ENCODE results near the gene RETREG1. TPM values are rescaled to one million over a fixed set of nuclear protein-coding genes. Genes with fewer than 3 reads are reported as not detected.
"Not testable (repeated sequence)": the region's sequence is repeated elsewhere in the genome, so short reads cannot be mapped to it uniquely, and the experiment has no call there.

The RETREG1 gene
- polyA plus RNA-seq, 6 donors from 2014 or later, result 7.0 to 55.3 (median 19.6) TPM

DNA sequence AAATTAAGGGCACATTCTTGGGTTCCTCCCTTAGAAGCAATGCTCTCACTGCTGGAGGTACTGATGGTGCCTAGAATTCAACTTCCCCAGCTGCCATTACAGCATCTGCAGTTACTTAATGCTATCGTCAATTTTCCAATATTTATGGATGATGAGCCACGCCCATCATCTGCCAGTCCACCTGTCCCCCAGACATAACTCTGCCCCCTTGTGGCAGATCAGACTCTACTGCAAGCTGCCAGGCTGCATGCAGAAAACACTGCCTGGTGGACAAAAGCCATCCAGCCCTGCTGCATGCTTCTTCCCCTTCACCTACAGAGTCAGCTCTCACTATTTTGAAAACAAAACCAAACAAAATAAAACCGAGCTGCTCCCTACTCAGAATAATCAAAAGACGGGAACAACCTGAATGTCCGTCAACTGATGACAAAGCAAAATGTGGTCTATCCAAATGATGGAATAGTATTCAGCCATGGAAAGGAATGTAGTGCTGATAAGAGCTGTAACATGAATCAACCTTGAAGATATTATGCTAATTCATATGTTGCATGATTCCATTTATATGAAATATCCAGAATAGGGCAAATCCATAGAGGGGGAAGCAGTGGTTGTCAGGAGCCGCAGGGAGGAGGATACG is 66.4 kb downstream of the RETREG1 start:
- peak overlapping the region in 2 of 8 donors; percentile 37 to 43 for H3K4me3 Mint-ChIP-seq
- H3K27ac Mint-ChIP-seq, result no peak overlapping the region
- no peaks in the 10 kb centered on the region for H3K9me3 Mint-ChIP-seq
- ATAC-seq (ENCODE audit: low read depth in 2 of 2) (peak in 1 of 2 donors; percentile 37), DNase-seq (no peak)
- no peaks in the 10 kb centered on the region for H3K27me3 Mint-ChIP-seq
- peaks cover 0 to 6% of the 10 kb centered on the region in 2 donors for H3K36me3 Mint-ChIP-seq
- peaks cover 25 to 31% (median 31%) of the 10 kb centered on the region in 3 donors for H3K4me1 Mint-ChIP-seq

DNA sequence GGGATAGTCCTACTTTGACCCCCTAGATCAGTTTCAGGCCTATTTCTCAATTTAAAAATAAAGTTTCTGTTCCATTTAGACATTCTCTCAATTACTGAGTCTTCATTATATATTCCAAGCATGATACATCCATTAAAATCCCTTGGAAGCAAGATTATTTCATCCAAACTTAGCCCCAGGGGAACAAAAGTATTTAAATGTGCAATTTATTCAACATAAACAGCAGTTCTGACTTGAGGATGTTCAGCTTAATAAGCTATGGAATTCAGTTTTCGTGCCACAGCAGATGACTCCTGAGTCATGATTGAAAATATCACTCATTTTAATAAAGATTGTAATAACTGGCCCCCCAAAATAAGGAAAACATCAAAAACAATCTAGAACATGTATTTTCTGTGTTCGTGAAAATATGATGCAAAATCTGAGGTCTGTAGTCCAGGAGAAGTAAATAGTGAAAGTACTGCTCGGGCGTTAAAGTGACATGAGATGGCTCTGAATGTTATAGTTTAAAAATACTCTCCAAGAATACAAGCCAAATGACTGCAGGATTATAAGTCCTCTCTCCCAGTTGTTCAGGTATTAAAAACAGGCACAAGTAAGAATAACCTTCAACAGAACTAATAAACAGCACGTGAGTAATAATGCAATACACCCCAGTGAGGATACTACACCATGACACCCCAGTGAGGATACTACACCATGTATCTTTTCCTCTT is 67.1 kb downstream of the RETREG1 start:
- Mint-ChIP-seq H3K4me1 (peaks cover 17 to 27% (median 24%) of the 10 kb centered on the region in 3 donors), H3K27ac (peak overlapping the region in 1 of 6 donors; percentile 9), H3K27me3 (no peaks in the 10 kb centered on the region), H3K36me3 (peaks cover 0 to 6% of the 10 kb centered on the region in 2 donors), H3K4me3 (peak overlapping the region in 1 of 8 donors; percentile 43), H3K9me3 (no peaks in the 10 kb centered on the region)
- ATAC-seq (ENCODE audit: low read depth in 2 of 2) (peak in 1 of 2 donors; percentile 34), DNase-seq (no peak)

DNA sequence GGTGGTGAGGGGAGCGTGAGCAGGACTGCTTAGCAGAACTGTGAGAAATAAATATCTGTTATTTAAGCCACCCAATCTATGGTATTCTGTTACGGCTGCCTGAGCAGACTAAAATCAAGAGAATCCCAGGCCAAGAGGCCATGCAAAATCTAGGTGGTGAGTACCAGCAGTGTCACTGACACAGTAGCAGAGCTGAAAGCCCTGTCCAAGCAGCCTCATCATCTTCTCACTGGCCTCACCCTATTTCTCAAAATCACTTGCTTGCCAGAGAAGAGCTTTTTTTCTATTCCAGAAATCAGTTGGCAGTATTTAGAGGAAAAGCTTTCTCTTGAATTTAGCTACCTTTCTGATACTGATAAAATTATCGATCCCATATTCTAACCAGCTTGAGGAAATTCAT is 68.0 kb downstream of the RETREG1 start:
- Mint-ChIP-seq H3K27me3 (no peaks in the 10 kb centered on the region), H3K4me3 (no peak overlapping the region)
- no peak for ATAC-seq (ENCODE audit: low read depth in 2 of 2)

DNA sequence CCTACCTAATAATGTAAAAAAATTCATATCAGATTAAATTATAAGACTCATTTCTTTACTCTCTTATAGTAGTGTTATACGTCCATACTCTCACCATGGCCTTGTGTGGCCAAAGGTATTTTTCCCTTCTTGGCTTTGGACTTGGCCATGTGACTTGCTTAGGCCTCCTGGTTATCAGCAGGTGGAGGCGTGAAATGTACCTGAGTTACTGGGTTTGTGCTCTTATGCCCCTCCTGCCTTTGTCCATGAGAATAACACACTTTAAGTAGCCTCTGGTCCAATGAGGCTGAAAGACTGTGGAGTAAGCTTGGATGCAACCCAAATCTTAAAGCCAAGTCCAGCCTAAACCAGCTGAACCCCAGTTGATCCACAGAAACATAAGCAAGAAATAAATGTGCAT is 68.7 kb downstream of the RETREG1 start:
- Mint-ChIP-seq H3K36me3 (peaks cover 0 to 6% of the 10 kb centered on the region in 2 donors), H3K27me3 (no peaks in the 10 kb centered on the region), H3K4me3 (no peak overlapping the region), H3K27ac (no peak overlapping the region), H3K9me3 (no peaks in the 10 kb centered on the region), H3K4me1 (peaks cover 15 to 25% (median 17%) of the 10 kb centered on the region in 3 donors)
- DNase-seq (no peak), ATAC-seq (ENCODE audit: low read depth in 2 of 2) (no peak)

More for the DNA sequence above, 68.0 kb downstream of the RETREG1 start:
- H3K4me1 Mint-ChIP-seq, result peaks cover 16 to 25% (median 17%) of the 10 kb centered on the region in 3 donors
- H3K27ac Mint-ChIP-seq, result no peak overlapping the region
- H3K36me3 Mint-ChIP-seq, result peaks cover 0 to 6% of the 10 kb centered on the region in 2 donors
- no peak for DNase-seq
- H3K9me3 Mint-ChIP-seq, result no peaks in the 10 kb centered on the region

DNA sequence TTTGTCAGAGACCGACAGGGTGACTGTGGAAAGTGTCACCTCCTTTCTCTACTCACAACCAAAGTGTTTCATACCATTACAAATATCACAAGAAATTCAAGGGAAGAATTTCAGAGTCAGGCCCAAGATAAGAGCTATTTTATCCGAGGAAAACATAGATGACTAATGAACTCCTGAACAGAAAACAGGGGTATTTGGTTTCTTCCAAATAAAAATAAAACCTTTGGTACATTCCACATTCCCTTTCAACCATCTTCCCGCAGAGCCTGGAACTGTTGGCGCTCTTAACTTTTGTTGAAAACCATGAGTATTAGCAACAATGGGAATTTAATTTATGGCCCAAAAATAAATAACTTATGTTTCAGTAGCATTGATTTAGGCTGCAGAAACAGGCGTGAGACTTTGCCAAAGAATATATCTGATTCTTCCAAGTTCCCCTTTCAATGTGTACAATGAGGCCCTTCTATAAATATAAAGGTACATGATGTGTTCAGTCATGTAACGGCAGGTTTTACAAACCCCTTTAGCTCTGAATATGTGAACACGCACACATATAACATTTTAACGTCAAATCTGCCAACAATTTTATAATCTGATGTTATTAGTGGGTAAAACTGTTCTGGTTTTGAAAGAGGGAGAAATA is 69.5 kb downstream of the RETREG1 start:
- ATAC-seq (ENCODE audit: low read depth in 2 of 2) (no peak), DNase-seq (no peak)
- Mint-ChIP-seq H3K36me3 (peaks cover 0 to 6% of the 10 kb centered on the region in 2 donors), H3K9me3 (no peaks in the 10 kb centered on the region), H3K4me3 (peak overlapping the region in 1 of 8 donors; percentile 49), H3K27ac (peak overlapping the region in 1 of 6 donors; percentile 21), H3K4me1 (peaks cover 8 to 18% (median 15%) of the 10 kb centered on the region in 3 donors), H3K27me3 (no peaks in the 10 kb centered on the region)

DNA sequence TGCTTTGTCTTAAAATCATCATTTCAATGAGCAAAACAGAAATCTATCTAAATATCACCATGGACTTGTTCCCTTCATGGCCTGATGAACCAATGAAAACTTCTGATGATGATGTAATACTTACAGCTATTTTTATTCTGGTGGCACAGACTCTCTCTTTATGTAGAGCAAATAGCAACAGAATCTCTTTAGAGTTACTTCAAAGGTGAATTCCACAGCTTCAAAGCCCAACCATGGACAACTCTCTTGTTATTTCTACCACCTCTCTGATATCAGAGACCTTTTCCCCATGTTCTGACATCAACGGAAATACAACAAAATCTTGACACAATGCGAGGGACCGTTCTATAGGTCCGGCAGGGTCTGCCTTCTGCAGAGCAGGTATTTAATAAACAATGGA is 70.1 kb downstream of the RETREG1 start:
- DNase-seq (no peak), ATAC-seq (ENCODE audit: low read depth in 2 of 2) (no peak)
- Mint-ChIP-seq H3K4me1 (peaks cover 12 to 21% (median 21%) of the 10 kb centered on the region in 3 donors), H3K9me3 (no peaks in the 10 kb centered on the region), H3K4me3 (no peak overlapping the region), H3K36me3 (peaks cover 0 to 6% of the 10 kb centered on the region in 2 donors), H3K27me3 (no peaks in the 10 kb centered on the region), H3K27ac (peak overlapping the region in 1 of 6 donors; percentile 21)

DNA sequence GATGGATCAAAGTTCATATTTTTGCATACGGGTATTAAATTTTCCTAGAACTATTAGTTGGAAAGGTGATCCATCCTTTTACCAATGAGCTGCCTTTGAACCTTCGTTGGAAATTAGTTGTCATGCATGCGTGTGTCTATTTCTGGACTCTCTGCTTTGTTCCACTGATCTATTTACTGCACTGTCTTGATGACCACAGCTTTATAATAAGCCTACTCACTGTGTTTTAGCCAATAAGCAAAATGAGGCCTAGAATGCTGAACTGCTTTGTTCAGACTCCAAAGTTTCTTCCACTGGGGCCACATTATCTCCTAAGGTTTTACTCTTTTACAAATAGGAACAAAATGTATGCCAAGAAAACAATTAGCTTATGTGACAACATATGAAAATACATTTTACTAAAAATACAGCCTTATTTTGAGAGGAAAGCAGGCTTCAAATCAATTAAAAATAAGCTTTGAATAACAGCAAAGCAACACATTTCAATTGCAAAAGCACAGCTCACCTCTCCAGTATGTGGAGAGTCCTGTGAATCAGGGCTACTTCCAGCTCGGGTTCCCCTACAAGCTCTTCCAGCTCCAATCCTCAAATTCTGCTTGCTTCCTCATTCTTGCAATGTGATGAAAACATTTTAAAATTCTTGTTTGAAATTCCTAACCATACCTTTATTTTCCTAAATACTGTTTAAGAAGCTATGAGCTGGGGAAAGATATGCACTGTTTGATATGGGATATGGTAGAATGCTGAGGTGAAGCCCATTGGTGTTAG is 72.0 kb downstream of the RETREG1 start:
- Mint-ChIP-seq H3K27ac (no peak overlapping the region), H3K4me1 (peaks cover 8 to 23% (median 16%) of the 10 kb centered on the region in 3 donors), H3K36me3 (peaks cover 0 to 4% of the 10 kb centered on the region in 2 donors), H3K4me3 (no peak overlapping the region), H3K9me3 (peaks cover 0 to 2% (median 0%) of the 10 kb centered on the region in 7 donors), H3K27me3 (no peaks in the 10 kb centered on the region)
- ATAC-seq (ENCODE audit: low read depth in 2 of 2) (no peak), DNase-seq (no peak)

DNA sequence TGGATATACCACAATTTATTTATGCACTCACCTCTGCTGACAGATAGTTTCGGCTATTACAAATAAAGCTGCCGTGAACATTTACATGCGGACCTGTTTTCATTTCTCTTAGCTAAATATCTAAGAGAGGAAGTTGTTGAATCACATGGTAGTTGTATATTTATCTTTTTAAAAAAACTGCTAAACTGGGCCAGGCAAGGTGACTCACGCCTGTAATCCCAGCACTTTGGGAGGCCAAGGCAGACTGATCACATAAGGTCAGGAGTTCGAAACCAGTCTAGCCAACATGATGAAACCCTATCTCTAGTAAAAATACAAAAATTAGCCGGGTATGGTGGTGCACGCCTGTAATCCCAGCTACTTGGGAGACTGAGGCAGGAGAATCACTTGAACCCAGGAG is 73.6 kb downstream of the RETREG1 start:
- H3K9me3 Mint-ChIP-seq; ATAC-seq (ENCODE audit: low read depth in 2 of 2); H3K36me3 Mint-ChIP-seq; H3K27me3 Mint-ChIP-seq; DNase-seq: not testable (repeated sequence)
- peaks cover 12 to 27% (median 21%) of the 10 kb centered on the region in 3 donors for H3K4me1 Mint-ChIP-seq
- peak overlapping the region in 1 of 8 donors; percentile 8 for H3K4me3 Mint-ChIP-seq
- H3K27ac Mint-ChIP-seq, result peak overlapping the region in 1 of 6 donors; percentile 67

DNA sequence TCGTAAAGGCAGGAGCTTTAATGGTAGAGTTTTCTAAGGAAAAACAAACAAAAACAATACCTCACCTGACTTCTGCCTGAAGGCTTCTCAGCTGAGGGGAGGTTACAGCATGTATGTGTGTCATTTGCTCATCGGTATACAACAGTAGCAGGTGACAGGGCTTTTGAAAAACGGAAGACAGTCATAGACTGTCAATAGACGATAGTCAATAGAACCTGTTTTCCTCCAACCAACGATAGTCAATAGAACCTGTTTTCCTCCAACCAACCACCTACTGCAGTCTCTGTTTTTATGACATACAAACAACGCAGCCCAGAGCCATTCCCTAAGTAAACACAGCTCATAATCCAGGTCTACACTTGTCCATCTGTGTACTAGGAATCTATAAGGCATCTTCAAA is 74.6 kb downstream of the RETREG1 start:
- DNase-seq, result no peak
- ATAC-seq (ENCODE audit: low read depth in 2 of 2), result no peak
- Mint-ChIP-seq H3K4me3 (no peak overlapping the region), H3K9me3 (peaks cover 0 to 2% (median 0%) of the 10 kb centered on the region in 7 donors), H3K36me3 (peaks cover 0 to 4% of the 10 kb centered on the region in 2 donors), H3K27ac (peak overlapping the region in 4 of 6 donors; percentile 4 to 91 (median 58)), H3K27me3 (no peaks in the 10 kb centered on the region), H3K4me1 (peaks cover 12 to 27% (median 21%) of the 10 kb centered on the region in 3 donors)

DNA sequence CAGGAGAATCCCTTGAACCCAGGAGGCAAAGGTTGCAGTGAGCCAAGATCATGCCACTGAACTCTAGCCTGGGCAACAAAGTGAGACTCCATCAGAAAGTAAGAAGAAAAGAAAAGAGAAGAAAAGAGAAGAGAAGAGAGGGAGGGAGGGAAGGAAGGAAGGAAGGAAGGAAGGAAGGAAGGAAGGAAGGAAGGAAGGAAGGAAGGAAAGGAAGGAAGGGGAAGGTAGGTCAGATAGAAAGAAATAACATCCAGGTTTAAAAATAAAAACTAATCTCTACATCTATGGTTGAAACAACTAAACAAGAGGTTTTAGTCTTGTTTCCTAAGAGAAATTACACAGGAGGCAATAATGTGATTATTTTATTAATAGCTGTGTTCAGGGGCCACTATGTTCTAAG is 75.2 kb downstream of the RETREG1 start:
- not testable (repeated sequence) for H3K36me3 Mint-ChIP-seq; DNase-seq; H3K4me3 Mint-ChIP-seq; ATAC-seq (ENCODE audit: low read depth in 2 of 2); H3K27me3 Mint-ChIP-seq; H3K9me3 Mint-ChIP-seq
- H3K27ac Mint-ChIP-seq, result peak overlapping the region in 2 of 6 donors; percentile 16 to 20
- peaks cover 12 to 27% (median 21%) of the 10 kb centered on the region in 3 donors for H3K4me1 Mint-ChIP-seq

DNA sequence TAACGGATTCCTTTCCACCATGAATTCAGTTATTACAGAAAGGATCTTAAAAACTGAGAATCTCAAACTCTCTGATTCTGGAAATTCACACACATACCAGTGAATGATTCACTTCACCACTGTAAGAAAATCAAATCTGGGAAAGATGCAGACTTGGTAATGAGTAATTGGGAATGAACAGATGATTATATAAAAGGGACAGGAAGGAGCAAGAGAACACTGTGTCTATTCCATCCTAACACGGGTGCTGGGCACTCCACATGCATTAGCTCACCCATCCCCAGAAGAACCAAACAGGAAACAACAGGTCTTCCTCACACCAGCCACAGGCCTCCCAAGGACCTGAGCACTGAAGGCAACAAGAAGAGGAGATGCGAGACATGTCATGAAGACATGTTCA is 76.4 kb downstream of the RETREG1 start:
- DNase-seq (no peak), ATAC-seq (ENCODE audit: low read depth in 2 of 2) (no peak)
- peaks cover 12 to 27% (median 18%) of the 10 kb centered on the region in 3 donors for H3K4me1 Mint-ChIP-seq
- no peaks in the 10 kb centered on the region for H3K27me3 Mint-ChIP-seq
- H3K4me3 Mint-ChIP-seq, result no peak overlapping the region
- peaks cover 0 to 2% (median 0%) of the 10 kb centered on the region in 7 donors for H3K9me3 Mint-ChIP-seq
- H3K27ac Mint-ChIP-seq, result peak overlapping the region in 1 of 6 donors; percentile 44
- H3K36me3 Mint-ChIP-seq, result peaks cover 0 to 4% of the 10 kb centered on the region in 2 donors

DNA sequence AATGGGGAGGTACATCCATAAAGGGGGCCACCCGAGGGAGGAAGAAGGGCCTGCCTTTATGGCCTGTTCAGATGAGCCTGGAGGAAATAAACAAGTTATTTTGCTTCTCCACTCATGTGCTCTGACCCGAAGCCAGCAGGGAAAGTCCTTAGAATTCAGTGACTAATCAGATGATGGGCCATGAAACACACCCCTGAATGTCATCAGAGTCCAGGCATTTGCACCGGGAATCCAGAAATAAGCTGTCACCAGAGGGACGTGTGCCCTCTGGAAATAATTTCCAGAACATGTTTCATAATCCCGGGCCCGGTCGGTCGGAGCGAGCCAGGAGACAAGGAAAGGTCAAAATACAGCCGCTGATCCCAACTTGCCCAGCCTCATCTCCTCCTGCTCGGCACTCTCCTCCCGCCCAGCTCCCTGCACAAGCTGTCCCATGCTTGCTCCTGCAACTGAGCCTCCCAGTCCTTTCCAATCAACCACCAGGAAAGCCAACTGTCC is 77.6 kb downstream of the RETREG1 start:
- peaks cover 0 to 2% (median 0%) of the 10 kb centered on the region in 7 donors for H3K9me3 Mint-ChIP-seq
- peak overlapping the region in 2 of 6 donors; percentile 56 to 57 for H3K27ac Mint-ChIP-seq
- DNase-seq, result no peak
- H3K36me3 Mint-ChIP-seq, result peaks cover 0 to 4% of the 10 kb centered on the region in 2 donors
- ATAC-seq (ENCODE audit: low read depth in 2 of 2), result no peak
- H3K4me1 Mint-ChIP-seq, result peaks cover 12 to 27% (median 18%) of the 10 kb centered on the region in 3 donors
- no peak overlapping the region for H3K4me3 Mint-ChIP-seq
- H3K27me3 Mint-ChIP-seq, result no peaks in the 10 kb centered on the region

DNA sequence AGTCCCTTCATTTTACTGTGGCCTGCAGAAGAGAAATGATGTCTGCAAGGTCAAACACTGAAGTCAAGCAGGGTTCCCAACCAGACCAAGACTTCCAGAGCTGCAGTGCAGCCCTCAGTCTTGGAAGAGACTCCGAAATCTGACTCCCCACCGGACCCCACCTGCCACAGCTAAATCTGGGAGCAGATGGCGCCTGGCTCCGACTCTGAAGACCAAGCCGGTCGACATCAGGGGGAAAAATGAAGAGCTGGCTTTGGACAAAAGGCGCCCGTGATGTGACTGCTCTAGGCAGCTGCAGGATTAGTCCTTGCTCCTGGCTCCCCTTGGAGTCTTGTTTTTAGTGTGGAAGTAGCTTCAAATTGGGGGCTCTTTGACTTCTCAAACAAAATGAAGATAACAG is 78.8 kb downstream of the RETREG1 start:
- Mint-ChIP-seq H3K9me3 (peaks cover 0 to 2% (median 0%) of the 10 kb centered on the region in 7 donors), H3K36me3 (peaks cover 0 to 4% of the 10 kb centered on the region in 2 donors), H3K4me1 (peaks cover 12 to 26% (median 18%) of the 10 kb centered on the region in 3 donors), H3K27me3 (no peaks in the 10 kb centered on the region), H3K27ac (no peak overlapping the region), H3K4me3 (no peak overlapping the region)
- no peak for DNase-seq
- no peak for ATAC-seq (ENCODE audit: low read depth in 2 of 2)
